Endothelial cell of umbilical vein (primary cell): ENCODE measurements around the gene LINC01488. TPM values are rescaled to one million over a fixed set of nuclear protein-coding genes. Genes with fewer than 3 reads are reported as not detected.

ENCODE experiments used
- BruUV-seq: library from RNA; stranded (reverse); fragments of 400-500 nt; replicated peaks from 2 replicates; lab custom pipeline; 2021; lab: Mats Ljungman, UMichigan
- CTCF ChIA-PET: fragments of 300-600, 350-600 bp; sonication (Branson Sonifier 250); formaldehyde crosslinking; loops from one replicate; lab custom pipeline; 2021; ENCODE audit warnings: antibody characterized with exemption, inconsistent platforms; lab: Charles Lee
- POLR2A ChIA-PET: fragments of 300-600, 350-600 bp; sonication (Branson Sonifier 250); formaldehyde crosslinking; loops from one replicate; lab custom pipeline; 2021; ENCODE audit warnings: antibody characterized with exemption, inconsistent platforms; lab: Charles Lee
- DNase-seq: peaks from one replicate; pipeline ENCODE4 v3.0.0-alpha.2; 2011; ENCODE audit warnings: low read depth, low spot score
- FAIRE-seq: peaks from 2 replicates; lab custom pipeline; 2011; peaks lifted over from hg19 to GRCh38; lab: Jason Lieb, UNC
- H2AFZ ChIP-seq: 2 replicates; pipeline ENCODE4 v1.6.0; 2012; ENCODE audit warnings: low read depth, low read length, control low read depth, inconsistent platforms
- H3K27ac ChIP-seq: 2 replicates; pipeline ENCODE4 v1.5.1; 2011; ENCODE audit warnings: low read depth, mild to moderate bottlenecking, control low read depth, low read length, moderate library complexity; ENCODE audit not compliant: insufficient read depth
- H3K27me3 ChIP-seq, 2 experiments: 2 replicates each; pipeline versions ENCODE4 v1.6.0 to v1.6.1; 2011; ENCODE audit warnings: low read length in 2 of 2, mixed read lengths in 1 of 2; ENCODE audit not compliant: control insufficient read depth in 2 of 2, insufficient read depth in 2 of 2
- H3K36me3 ChIP-seq, 2 experiments: 2 replicates in 1 of 2; 3 replicates in 1 of 2; pipeline ENCODE4 v1.5.1; 2011; ENCODE audit warnings: low read length in 2 of 2, mild to moderate bottlenecking in 1 of 2, moderate library complexity in 1 of 2; ENCODE audit not compliant: control insufficient read depth in 2 of 2, insufficient read depth in 2 of 2; ENCODE audit errors: extremely low read depth in 1 of 2
- H3K4me1 ChIP-seq: 3 replicates; pipeline ENCODE4 v1.5.1; 2011; ENCODE audit warnings: mild to moderate bottlenecking, low read length; ENCODE audit not compliant: control insufficient read depth, insufficient read depth; ENCODE audit errors: extremely low read depth
- H3K4me2 ChIP-seq: 2 replicates; pipeline ENCODE4 v1.6.1; 2011; ENCODE audit warnings: low read length, control low read depth, mixed read lengths; ENCODE audit not compliant: insufficient read depth
- H3K4me3 ChIP-seq, 3 experiments: fragments of 200-600 bp in 1 of 3; sonication (generic), shearing (Covaris generic) in 1 of 3; replicated peaks in 1 of 3; 2 replicates each; pipeline ENCODE4 v1.5.1; 2011 to 2016; ENCODE audit warnings: control low read depth in 3 of 3, low read length in 3 of 3, mild to moderate bottlenecking in 2 of 3, inconsistent platforms in 1 of 3, low read depth in 1 of 3, moderate library complexity in 1 of 3; ENCODE audit not compliant: insufficient read depth in 1 of 3
- H3K79me2 ChIP-seq: 2 replicates; pipeline ENCODE4 v1.6.0; 2012; ENCODE audit warnings: low read length, inconsistent platforms; ENCODE audit not compliant: control insufficient read depth, insufficient read depth
- H3K9ac ChIP-seq: replicated peaks from 2 replicates; pipeline ENCODE3; 2011; ENCODE audit warnings: low read length, control low read depth; ENCODE audit not compliant: insufficient read depth; ENCODE audit errors: extremely low read depth
- H3K9me1 ChIP-seq: replicated peaks from 3 replicates; pipeline ENCODE4 v1.6.0; 2011; ENCODE audit warnings: mild to moderate bottlenecking, low read length; ENCODE audit not compliant: control insufficient read depth, insufficient read depth; ENCODE audit errors: extremely low read depth
- H3K9me3 ChIP-seq: replicated peaks from 2 replicates; pipeline ENCODE4 v1.5.1; 2012; ENCODE audit warnings: low read length, inconsistent platforms; ENCODE audit not compliant: control insufficient read depth, insufficient read depth
- H4K20me1 ChIP-seq: replicated peaks from 2 replicates; pipeline ENCODE3; 2011; ENCODE audit warnings: mild to moderate bottlenecking, low read length; ENCODE audit not compliant: control insufficient read depth, insufficient read depth; ENCODE audit errors: extremely low read depth
- EZH2 ChIP-seq: IDR thresholded peaks from 2 replicates; pipeline ENCODE4 v1.6.1; 2012; ENCODE audit warnings: borderline replicate concordance, low read depth, mild to moderate bottlenecking, moderate library complexity, low read length, inconsistent platforms; ENCODE audit not compliant: severe bottlenecking
- FOS ChIP-seq: IDR thresholded peaks from 2 replicates; pipeline ENCODE4 v1.6.1; 2011; ENCODE audit warnings: mild to moderate bottlenecking, low read length, moderate library complexity, borderline replicate concordance; ENCODE audit not compliant: insufficient read depth
- GATA2 ChIP-seq: IDR thresholded peaks from 2 replicates; pipeline ENCODE4 v1.7.0; 2011; ENCODE audit warnings: low read depth, mild to moderate bottlenecking, moderate library complexity, mixed read lengths, low read length; ENCODE audit not compliant: insufficient read length, insufficient read depth
- JUN ChIP-seq: IDR thresholded peaks from 2 replicates; pipeline ENCODE4 v1.6.1; 2011; ENCODE audit warnings: borderline replicate concordance, low read depth; ENCODE audit not compliant: insufficient read length, insufficient read depth
- MYC ChIP-seq: IDR thresholded peaks from one replicate; pipeline ENCODE4 v1.6.1; 2011; ENCODE audit warnings: mild to moderate bottlenecking, low read depth, low read length
- POLR2A ChIP-seq: IDR thresholded peaks from 2 replicates; pipeline ENCODE4 v1.6.1; 2012; ENCODE audit warnings: low read depth, mild to moderate bottlenecking, control low read depth, low read length
- POLR2AphosphoS5 ChIP-seq: IDR thresholded peaks from 2 replicates; pipeline ENCODE4 v1.6.1; 2012; ENCODE audit warnings: low read depth, mild to moderate bottlenecking, control low read depth, low read length, moderate library complexity; ENCODE audit not compliant: insufficient read depth
- dilution Hi-C: fragments of 300-500 bp; cut with MboI; formaldehyde crosslinking; loops from one replicate; pipeline ENCODE4 v1.15.0; 2019; ENCODE audit warnings: low sequenced_read_pairs; ENCODE audit not compliant: extremely low pct_ligation_motif_present
- intact Hi-C: fragments of 100-400 bp; cut with micrococcal nuclease; formaldehyde crosslinking; loops from one replicate; pipeline ENCODE4 v1.10.0; 2022
- polyA plus RNA-seq, 4 experiments: library from polyadenylated mRNA; depleted of rRNA in 3 of 4; stranded (reverse) in 3 of 4; unstranded in 1 of 4; fragments of >200 nt; gene quantifications; 2 replicates each; pipeline versions ENCODE4 v1.2.1 to v1.2.3, GENCODE V29; 2011 to 2012; ENCODE audit warnings: missing spikeins in 1 of 4
- total RNA-seq: library from RNA; stranded (reverse); gene quantifications from 2 replicates; pipeline ENCODE4 v1.2.3, GENCODE V29; 2021
- TF ChIP-seq, protein P1 (sequence below): IDR thresholded peaks from 2 replicates; pipeline ENCODE4 v1.6.1; 2011; ENCODE audit not compliant: insufficient read depth, insufficient read length
- TF ChIP-seq, protein P2 (sequence below), 2 donors: IDR thresholded peaks; 1 replicate in 1 of 2; 2 replicates in 1 of 2; pipeline ENCODE4 v1.5.1; 2011; ENCODE audit warnings: low read length in 2 of 2, mild to moderate bottlenecking in 2 of 2, moderate library complexity in 2 of 2, control low read depth in 1 of 2, inconsistent platforms in 1 of 2, low read depth in 1 of 2; ENCODE audit not compliant: insufficient read depth in 1 of 2; ENCODE audit errors: extremely low read depth in 1 of 2

LINC01488 gene
- total and polyA plus RNA-seq, 2 donors (not counting 3 experiments of a cell fraction or from before 2014, with no cell fraction given) = not detected

DNA sequence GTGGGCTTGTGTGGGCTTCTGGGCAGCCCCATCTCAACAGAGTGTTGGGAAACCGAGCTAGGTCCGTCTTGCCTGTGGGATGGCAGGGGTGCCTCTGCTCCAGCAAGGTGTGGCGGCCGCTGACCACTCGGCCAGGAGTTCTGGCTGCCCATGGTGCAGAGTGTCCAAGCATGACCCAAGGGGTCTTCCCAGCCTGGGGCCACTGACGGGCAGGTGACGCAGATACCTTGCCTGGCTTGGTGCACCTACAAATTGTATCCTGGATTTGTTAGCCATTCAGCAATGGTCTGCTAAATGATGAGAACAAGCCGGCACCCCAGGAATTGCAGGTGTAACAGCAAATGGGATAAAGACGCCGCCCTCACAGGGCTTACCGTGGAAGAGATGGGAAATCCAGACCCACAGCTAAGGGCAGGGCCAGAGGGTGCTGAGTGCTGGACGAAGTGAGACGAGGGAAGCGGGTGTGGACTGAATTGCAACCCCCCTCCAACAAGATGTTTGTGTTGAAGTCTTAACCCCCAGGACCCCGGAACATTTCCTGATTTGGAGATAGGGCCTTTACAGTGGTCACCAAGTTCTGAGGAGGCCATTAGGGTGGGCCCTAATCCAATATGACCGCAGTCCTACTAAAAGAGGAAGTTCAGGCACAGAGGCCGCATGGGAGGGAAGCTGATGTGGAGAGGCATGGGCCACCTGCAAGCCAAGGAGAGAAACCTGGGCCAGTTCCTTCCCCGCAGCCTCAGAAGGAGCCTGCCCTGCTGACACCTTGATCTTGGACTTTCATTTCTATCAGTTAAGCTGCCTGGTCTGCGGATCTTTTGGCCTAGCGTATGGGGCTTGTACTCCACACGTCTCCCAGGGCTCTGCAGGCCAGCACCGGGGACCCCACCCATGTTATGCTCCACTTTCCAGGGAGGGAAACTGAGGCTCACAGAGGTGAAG lies 45.2 kb upstream of the LINC01488 start:
- no peak for DNase-seq
- dilution Hi-C loops (no loop called here), intact Hi-C loops (no loop called here)
- Histone ChIP-seq H3K4me1 (no peaks in the 10 kb centered on the region), H4K20me1 (no peaks in the 10 kb centered on the region), H3K27me3 (no peaks in the 10 kb centered on the region), H3K36me3 (no peaks in the 10 kb centered on the region), H3K79me2 (no peaks in the 10 kb centered on the region), H3K27ac (no peak overlapping the region), H3K4me2 (no peak overlapping the region), H2AFZ (no peak overlapping the region), H3K9me3 (no peaks in the 10 kb centered on the region), H3K4me3 (no peak overlapping the region), H3K9me1 (no peaks in the 10 kb centered on the region), H3K9ac (no peak overlapping the region)
- CTCF ChIA-PET = interaction anchor here (1.2 kb wide), 1 partner anchor 11 kb away, joined by 3 read pairs; no protein-coding TSS in a partner anchor
- FAIRE-seq = no peak
- TF ChIP-seq EZH2 = no peak
- TF ChIP-seq, protein P1, sequence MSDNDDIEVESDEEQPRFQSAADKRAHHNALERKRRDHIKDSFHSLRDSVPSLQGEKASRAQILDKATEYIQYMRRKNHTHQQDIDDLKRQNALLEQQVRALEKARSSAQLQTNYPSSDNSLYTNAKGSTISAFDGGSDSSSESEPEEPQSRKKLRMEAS = no peak
- TF ChIP-seq POLR2AphosphoS5 = no peak
- TF ChIP-seq MYC = no peak
- TF ChIP-seq, protein P2, sequence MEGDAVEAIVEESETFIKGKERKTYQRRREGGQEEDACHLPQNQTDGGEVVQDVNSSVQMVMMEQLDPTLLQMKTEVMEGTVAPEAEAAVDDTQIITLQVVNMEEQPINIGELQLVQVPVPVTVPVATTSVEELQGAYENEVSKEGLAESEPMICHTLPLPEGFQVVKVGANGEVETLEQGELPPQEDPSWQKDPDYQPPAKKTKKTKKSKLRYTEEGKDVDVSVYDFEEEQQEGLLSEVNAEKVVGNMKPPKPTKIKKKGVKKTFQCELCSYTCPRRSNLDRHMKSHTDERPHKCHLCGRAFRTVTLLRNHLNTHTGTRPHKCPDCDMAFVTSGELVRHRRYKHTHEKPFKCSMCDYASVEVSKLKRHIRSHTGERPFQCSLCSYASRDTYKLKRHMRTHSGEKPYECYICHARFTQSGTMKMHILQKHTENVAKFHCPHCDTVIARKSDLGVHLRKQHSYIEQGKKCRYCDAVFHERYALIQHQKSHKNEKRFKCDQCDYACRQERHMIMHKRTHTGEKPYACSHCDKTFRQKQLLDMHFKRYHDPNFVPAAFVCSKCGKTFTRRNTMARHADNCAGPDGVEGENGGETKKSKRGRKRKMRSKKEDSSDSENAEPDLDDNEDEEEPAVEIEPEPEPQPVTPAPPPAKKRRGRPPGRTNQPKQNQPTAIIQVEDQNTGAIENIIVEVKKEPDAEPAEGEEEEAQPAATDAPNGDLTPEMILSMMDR (IDR thresholded peaks at IDR 0.05; ENCODE audit: extremely low read depth in 1 of 2, insufficient read depth in 1 of 2, low read depth in 1 of 2, low read length in 2 of 2) = no peak
- TF ChIP-seq POLR2A = no peak
- no peak for TF ChIP-seq JUN
- no peak for TF ChIP-seq GATA2
- no peak for TF ChIP-seq FOS
- BruUV-seq = no TSS peak
- POLR2A ChIA-PET = no interaction called here
